Thyroid gland (tissue), 4 donors: ENCODE results near the gene PLEKHH3.
A peak's percentile ranks its signal among the peaks of the same experiment; 100 is the strongest.

Source experiments
- CTCF ChIP-seq, 6 experiments: fragments of 200-600 bp in 3 of 6; fragments of 450-650 bp in 3 of 6; sonication (generic) in 3 of 6; IDR thresholded peaks; one replicate each; pipeline ENCODE4 v1.5.1; 2016 to 2019; ENCODE audit warnings: antibody characterized with exemption in 6 of 6, mild to moderate bottlenecking in 2 of 6, inconsistent platforms in 1 of 6, moderate library complexity in 1 of 6
- POLR2A ChIP-seq, 2 donors: fragments of 450-650 bp; IDR thresholded peaks; one replicate each; pipeline ENCODE4 v1.6.1; 2017; ENCODE audit warnings: antibody characterized with exemption in 2 of 2, mild to moderate bottlenecking in 2 of 2, moderate library complexity in 1 of 2

- TF ChIP-seq CTCF (IDR thresholded peaks at IDR 0.05) = peak in 1 of 6 experiments; percentile 23
- TF ChIP-seq POLR2A (IDR thresholded peaks at IDR 0.05) = peak in 1 of 2 donors; percentile 28
These were observed 800 bp downstream of the PLEKHH3 start for GRCh38 chr17:42675965-42676423.
